NOMO-1 treated with DMSO at 0.1 percent for 48 hours (cell line): ENCODE data around the gene IL19.

ENCODE experiments used
- DNase-seq: peaks from one replicate; lab custom pipeline; 2025; ENCODE audit not compliant: unreplicated experiment; lab: John Stamatoyannopoulos, UW

The IL19 gene, protein sequence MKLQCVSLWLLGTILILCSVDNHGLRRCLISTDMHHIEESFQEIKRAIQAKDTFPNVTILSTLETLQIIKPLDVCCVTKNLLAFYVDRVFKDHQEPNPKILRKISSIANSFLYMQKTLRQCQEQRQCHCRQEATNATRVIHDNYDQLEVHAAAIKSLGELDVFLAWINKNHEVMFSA

DNA sequence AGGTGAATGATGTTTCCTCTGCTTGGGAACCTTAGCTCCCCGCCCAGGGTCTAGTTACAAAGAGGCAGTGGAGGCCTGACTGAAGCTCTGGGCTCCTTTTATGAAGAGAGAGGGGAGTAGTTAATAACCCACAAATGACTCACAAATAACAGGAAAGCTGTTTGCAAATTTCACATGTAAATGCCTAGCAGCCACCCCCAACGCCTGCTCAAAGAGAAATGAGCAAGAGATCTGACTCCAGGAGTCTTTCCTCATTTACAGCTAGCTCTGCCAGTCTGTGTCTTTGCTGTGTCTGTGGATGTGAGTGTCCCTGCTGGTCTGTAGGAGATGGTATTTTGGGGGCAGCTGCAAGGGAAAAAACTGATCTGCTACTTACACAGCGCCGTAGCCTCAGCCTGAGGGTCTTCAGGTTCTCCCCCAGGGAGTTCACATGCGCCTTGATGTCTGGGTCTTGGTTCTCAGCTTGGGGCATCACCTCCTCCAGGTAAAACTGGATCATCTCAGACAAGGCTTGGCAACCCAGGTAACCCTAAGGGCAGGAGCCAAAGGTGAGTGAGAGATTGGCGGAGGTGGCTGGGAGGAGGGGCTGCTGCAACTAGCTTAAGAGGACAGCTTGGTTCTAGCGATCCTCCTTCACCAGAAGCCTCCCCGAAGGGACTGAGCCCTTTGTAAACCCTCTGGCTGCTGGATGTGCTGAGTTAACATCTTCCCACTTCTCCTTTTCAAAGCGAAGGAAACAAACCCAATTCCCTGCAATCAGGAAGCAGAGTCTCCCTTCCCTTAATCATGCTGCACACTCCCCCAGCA is at the start of gene IL19:
TSS of gene IL19 (plus strand) at position 243 of the 807 bp plus-strand sequence. CDS start 65,890 bp downstream, outside the sequence.
- DNase-seq = peak; percentile 59

GRCh38 chr1:206721454-206721853 is 49.1 kb upstream of the IL19 start:
- DNase-seq = no peak

- no peak for DNase-seq
These were observed 47.7 kb upstream of the IL19 start for GRCh38 chr1:206722751-206723461.

- no peak for DNase-seq
These were observed 47.1 kb upstream of the IL19 start for GRCh38 chr1:206723462-206723804.

GRCh38 chr1:206723805-206724472 is 46.6 kb upstream of the IL19 start:
- no peak for DNase-seq

DNA sequence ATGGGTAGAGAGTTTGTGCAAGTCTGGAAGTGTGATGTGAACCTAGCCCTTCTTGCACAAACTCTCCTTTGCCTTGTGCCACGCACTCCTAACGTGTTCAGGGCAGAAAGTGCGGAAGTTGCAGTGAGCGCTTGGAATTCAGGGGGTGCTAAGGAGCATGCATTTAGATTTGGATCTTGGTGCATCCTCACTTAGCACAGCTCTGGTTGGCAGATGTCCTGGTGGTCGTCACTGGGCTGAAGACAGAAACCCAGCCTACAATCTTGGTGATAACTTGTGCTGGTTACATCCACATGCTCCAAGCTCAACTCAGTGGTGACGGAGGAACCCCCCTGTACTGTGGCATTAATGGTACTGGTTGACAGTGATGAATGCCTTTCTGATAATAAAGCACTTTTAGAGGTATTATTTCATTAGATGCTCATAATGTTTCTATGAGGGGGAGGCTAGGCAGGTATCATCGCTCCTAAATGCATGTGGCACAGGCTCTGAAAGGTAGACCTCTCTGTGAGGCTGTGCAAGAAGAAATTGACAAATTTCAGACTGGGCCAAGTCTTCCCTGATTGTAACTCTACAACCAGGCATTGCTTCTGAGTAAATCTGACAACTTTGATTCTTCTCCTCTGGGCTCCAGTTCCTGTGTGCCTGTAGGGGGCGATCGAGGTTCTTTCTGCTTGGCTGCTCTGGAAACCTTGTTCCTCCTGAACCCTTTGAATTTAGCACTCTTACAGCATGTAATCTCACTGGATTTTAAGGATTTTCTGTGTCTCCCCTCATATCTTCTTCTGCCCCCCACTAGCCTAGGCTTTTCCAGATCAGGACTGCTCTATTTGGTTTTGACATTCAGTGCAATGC is 45.2 kb upstream of the IL19 start:
- peak; percentile 70 for DNase-seq

DNA sequence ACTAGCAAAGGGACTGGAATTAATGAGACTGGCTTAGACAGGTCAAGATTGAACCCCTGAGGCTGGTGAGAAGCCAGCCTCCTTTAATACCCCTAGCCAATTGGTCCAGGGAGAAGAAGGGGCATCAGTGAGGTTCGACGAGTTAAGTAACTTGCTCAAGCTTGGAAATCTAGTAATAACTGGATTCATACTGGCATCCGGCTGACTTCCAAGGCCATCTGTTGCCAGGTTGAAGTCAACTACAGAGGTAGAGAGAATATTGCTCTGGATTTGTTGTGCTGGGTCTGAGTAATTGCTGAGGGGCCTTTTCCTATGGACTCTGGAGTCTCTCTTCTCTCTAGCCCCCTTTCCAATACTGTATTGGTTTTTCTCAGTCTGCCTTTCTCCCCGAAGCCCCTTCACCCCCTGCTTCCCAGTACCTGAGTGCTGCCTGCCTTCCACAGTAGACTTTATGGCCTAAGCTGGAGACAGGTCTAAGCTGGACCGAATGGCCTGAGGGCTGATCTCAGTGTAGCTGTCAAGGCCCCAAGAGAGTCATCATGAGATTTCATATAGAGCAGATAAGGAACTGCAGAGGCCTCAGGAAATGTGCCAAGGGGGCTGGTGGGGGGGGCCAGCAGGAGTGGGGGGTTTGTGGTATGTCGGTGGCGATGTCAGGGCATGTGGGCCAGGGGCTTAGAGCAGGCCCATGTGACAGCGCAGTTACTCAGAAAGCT is 42.4 kb upstream of the IL19 start:
- DNase-seq = no peak

DNA sequence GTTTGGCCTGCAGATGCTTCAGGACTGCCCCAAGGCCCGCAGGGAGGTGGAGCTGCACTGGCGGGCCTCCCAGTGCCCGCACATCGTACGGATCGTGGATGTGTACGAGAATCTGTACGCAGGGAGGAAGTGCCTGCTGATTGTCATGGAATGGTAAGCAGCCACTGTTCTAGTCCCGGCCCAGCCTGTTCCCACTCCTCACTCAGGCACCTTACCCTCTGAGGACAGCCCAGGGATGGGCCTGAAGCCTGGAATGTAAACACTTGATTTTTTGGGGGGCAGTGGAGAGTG is 41.9 kb upstream of the IL19 start:
- no peak for DNase-seq

DNA sequence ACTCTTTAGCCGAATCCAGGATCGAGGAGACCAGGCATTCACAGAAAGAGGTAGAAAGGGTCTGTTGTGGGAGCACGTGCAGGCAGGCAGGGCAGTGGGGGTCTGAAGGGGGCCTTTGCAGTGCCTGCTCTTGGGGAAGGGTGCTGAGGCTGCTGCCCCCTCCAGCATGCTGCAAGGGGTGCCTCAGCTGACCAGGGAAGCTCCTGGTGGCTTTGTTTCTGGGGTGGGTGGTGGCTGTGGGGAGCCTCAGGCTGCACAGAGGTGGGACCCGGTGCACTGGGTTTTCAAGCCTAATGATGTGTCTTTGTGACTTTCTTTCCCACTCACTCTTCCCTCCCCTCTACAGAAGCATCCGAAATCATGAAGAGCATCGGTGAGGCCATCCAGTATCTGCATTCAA is 41.5 kb upstream of the IL19 start:
- no peak for DNase-seq

DNA sequence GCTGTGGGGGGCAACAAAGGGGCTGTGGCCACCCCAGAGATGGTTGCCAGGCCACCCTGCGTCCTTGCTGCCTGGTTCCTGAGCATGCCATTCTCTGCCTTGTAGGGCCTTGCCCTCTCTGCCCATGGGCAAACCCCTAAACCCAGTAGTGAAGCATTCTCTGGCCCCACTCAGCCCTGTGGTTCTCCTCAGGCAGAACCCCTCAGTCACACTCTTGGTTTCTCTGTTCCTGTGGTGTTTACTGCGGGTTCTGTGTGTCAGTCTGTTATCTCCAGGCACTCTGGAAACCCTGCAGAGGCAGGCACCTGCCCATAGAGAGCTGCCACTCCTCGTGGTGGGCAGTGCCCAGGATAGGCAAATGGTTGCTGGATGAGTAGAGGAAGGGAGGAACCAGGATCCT is 41.1 kb upstream of the IL19 start:
- DNase-seq = no peak

- no peak for DNase-seq
These were observed 38.1 kb upstream of the IL19 start for GRCh38 chr1:206732508-206732907.

- no peak for DNase-seq
These were observed 37.6 kb upstream of the IL19 start for GRCh38 chr1:206732992-206733391.

GRCh38 chr1:206734499-206735142 is 36.0 kb upstream of the IL19 start:
- DNase-seq = peak; percentile 19

DNA sequence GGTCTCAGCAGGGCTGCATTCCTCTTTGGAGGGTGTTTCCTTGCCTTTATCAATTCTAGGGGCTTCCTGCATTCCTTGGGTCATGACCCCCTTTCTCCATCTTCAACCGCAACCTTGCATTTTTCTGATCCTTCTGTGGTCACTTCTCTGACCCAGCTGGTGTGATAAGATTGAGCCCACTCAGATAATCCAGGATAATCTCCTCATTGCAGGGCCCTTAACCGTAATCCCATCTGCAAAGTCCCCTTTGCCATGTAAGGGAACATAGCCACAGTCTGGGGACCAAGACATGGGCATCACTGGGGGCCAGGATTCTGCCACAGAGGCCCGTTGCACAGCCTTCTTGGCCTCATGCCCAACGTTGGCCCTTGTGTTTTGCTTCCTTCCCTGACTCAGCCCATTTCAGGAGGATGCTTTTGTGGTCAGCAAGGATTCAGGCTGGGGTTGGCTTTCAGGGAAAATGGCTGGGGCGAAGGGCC is 35.0 kb upstream of the IL19 start:
- no peak for DNase-seq

DNA sequence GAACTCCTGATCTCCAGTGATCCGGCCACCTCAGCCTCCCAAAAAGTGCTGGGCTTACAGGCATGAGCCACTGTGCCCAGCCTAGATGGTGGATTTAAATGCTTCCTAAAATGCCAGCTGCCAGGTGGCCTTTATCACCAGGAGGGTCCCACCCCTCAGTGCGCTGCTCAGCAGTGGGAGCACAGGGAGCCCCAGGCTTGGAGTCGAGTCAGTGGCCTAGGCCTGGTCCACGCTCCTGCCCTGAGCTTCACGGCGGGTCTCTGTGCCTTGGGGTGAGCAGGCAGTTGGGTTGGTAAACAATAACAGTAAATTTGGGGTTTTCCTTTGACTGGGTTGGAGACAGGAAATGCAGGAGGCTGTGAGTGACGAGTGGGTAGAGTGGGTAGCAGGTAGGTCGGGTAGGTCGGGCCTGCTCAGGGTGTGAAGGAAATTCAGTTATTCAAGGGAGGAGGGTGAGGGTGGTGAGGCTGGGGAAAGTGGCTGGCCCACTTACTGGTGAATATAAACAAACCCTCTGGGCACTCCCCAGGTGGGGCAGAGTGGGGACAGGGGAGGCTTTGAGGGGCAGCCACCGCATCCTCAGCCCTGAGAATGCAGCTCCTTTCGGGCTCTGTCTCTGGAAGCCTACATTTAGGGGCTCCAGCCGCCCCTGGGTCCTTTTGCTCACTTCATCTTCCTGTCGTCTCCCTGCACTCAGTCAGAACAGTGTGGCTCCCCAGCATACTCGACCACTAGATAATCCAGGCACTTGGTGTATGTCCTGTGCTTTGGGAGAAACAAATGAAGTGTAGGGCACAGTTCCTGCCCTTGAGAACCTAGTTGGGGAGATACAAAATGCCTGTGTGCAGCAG is 33.5 kb upstream of the IL19 start:
- DNase-seq = no peak

DNA sequence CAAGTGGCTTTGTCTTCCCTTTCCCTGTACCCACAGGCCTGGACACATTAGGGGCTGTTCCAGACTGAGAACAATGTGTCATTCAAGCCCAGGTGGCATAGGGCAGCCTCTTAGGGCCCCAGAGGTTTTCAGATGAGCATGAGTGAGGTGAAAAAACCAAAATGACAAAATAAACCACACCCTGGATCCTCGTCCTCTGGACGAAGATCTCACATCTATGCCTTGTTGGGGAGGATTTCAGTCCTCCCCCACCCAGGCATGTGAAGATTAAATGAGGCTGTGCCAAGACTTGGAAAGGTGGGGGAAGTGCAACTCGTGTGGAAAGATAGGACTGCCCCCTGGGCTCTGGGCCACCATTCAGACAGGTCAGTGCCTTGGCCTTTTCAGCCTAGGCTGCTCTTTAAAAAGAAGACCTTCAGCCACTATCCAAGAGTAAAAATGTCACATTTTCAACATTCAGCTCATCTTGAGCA is 32.8 kb upstream of the IL19 start:
- DNase-seq = no peak

- peak; percentile 46 for DNase-seq
These were observed 31.9 kb upstream of the IL19 start for GRCh38 chr1:206738370-206739366.
